SK-N-SH (cell line): ENCODE data around the gene AHRR. TPM values are rescaled to one million over a fixed set of nuclear protein-coding genes. Genes with fewer than 3 reads are reported as not detected.

ENCODE experiments used
- CTCF ChIA-PET: fragments of 300-600, 350-600 bp; formaldehyde crosslinking; extraction: SDS; loops from one replicate; lab custom pipeline; 2021; lab: Yijun Ruan, JAX
- POLR2A ChIA-PET: fragments of 350-600 bp; sonication (Branson Sonifier 250); formaldehyde crosslinking; extraction: SDS; loops from one replicate; lab custom pipeline; 2020; ENCODE audit warnings: antibody characterized with exemption, inconsistent platforms; lab: Yijun Ruan, JAX
- DNase-seq: peaks from one replicate; pipeline ENCODE4 v3.0.0; 2012
- H2AFZ ChIP-seq: fragments of 200-600 bp; sonication (generic); 2 replicates; pipeline ENCODE4 v1.8.1; 2016; ENCODE audit warnings: antibody characterized with exemption, mild to moderate bottlenecking, low read depth
- H3F3A ChIP-seq: fragments of 200-600 bp; sonication (generic); replicated peaks from 2 replicates; pipeline ENCODE3; 2016; ENCODE audit warnings: antibody characterized with exemption, mild to moderate bottlenecking; ENCODE audit not compliant: insufficient read depth
- H3K27ac ChIP-seq, 2 experiments: fragments of 200-500 bp in 1 of 2; fragments of 200-600 bp in 1 of 2; sonication (Bioruptor generic) in 1 of 2; sonication (generic), shearing (Covaris generic) in 1 of 2; 2 replicates each; pipeline versions ENCODE4 v1.5.1 to v1.6.1; 2014 to 2016; ENCODE audit warnings: low read depth in 2 of 2, inconsistent platforms in 1 of 2, low read length in 1 of 2, mild to moderate bottlenecking in 1 of 2, mixed read lengths in 1 of 2
- H3K27me3 ChIP-seq: fragments of 200-600 bp; sonication (generic), shearing (Covaris generic); 2 replicates; pipeline ENCODE4 v1.6.1; 2016; ENCODE audit warnings: mixed run types; ENCODE audit not compliant: insufficient read depth
- H3K36me3 ChIP-seq, 2 experiments: fragments of 200-500 bp in 1 of 2; fragments of 200-600 bp in 1 of 2; sonication (Bioruptor generic) in 1 of 2; sonication (generic) in 1 of 2; replicated peaks in 1 of 2; 2 replicates each; pipeline versions ENCODE3 to v1.5.1; 2014 to 2016; ENCODE audit warnings: low read length in 1 of 2, mild to moderate bottlenecking in 1 of 2; ENCODE audit not compliant: insufficient read depth in 2 of 2, control insufficient read depth in 1 of 2
- H3K4me1 ChIP-seq, 2 experiments: fragments of 200-500 bp in 1 of 2; fragments of 200-600 bp in 1 of 2; sonication (Bioruptor generic) in 1 of 2; sonication (generic), shearing (Covaris generic) in 1 of 2; 2 replicates each; pipeline versions ENCODE4 v1.5.1 to v1.6.1; 2014 to 2016; ENCODE audit warnings: low read depth in 1 of 2, low read length in 1 of 2, mixed run types in 1 of 2; ENCODE audit not compliant: insufficient read depth in 2 of 2, control insufficient read depth in 1 of 2
- H3K4me2 ChIP-seq: fragments of 200-600 bp; sonication (generic), shearing (Covaris generic); 2 replicates; pipeline ENCODE4 v1.6.1; 2017; ENCODE audit warnings: mixed run types
- H3K4me3 ChIP-seq, 2 experiments: fragments of 200-500 bp in 1 of 2; fragments of 200-600 bp in 1 of 2; sonication (Bioruptor generic) in 1 of 2; sonication (generic), shearing (Covaris generic) in 1 of 2; 2 replicates each; pipeline versions ENCODE4 v1.5.1 to v1.8.1; 2014 to 2016; ENCODE audit warnings: low read depth in 2 of 2, inconsistent platforms in 1 of 2, low read length in 1 of 2, mild to moderate bottlenecking in 1 of 2, mixed read lengths in 1 of 2, moderate library complexity in 1 of 2
- H3K79me2 ChIP-seq: fragments of 200-600 bp; sonication (generic); 2 replicates; pipeline ENCODE4 v1.8.1; 2017; ENCODE audit warnings: mild to moderate bottlenecking; ENCODE audit not compliant: insufficient read depth
- H3K9ac ChIP-seq: fragments of 200-600 bp; sonication (generic); 2 replicates; pipeline ENCODE4 v1.6.1; 2017; ENCODE audit warnings: mixed run types
- H3K9me2 ChIP-seq: fragments of 200-600 bp; sonication (generic); 2 replicates; pipeline ENCODE4 v1.6.1; 2017; ENCODE audit warnings: mixed run types
- H3K9me3 ChIP-seq: fragments of 200-600 bp; sonication (generic); 2 replicates; pipeline ENCODE4 v1.6.1; 2017; ENCODE audit warnings: mixed run types, mild to moderate bottlenecking, moderate library complexity
- H4K20me1 ChIP-seq: fragments of 200-600 bp; sonication (generic); 2 replicates; pipeline ENCODE4 v1.6.1; 2017; ENCODE audit warnings: mild to moderate bottlenecking, mixed run types; ENCODE audit not compliant: insufficient read depth
- ELF1 ChIP-seq: IDR thresholded peaks from 2 replicates; pipeline ENCODE4 v1.4.0; 2012
- EZH2phosphoT487 ChIP-seq: fragments of 200-600 bp; sonication (generic); IDR thresholded peaks from 2 replicates; pipeline ENCODE4 v1.6.1; 2017; ENCODE audit warnings: low read depth, mixed run types, mild to moderate bottlenecking, antibody characterized with exemption, moderate library complexity, borderline replicate concordance
- FOXM1 ChIP-seq: IDR thresholded peaks from 2 replicates; pipeline ENCODE4 v1.4.0; 2012; ENCODE audit warnings: low read depth, mild to moderate bottlenecking
- GATA2 ChIP-seq: sonication (generic); formaldehyde crosslinking; IDR thresholded peaks from 2 replicates; pipeline ENCODE4 v1.5.0; 2020; ENCODE audit warnings: mild to moderate bottlenecking, missing genetic modification reagents
- JUND ChIP-seq: IDR thresholded peaks from 2 replicates; pipeline ENCODE4 v1.4.0; 2012
- MAX ChIP-seq: IDR thresholded peaks from 2 replicates; pipeline ENCODE4 v1.4.0; 2012; ENCODE audit warnings: low read depth
- MXI1 ChIP-seq: IDR thresholded peaks from 2 replicates; pipeline ENCODE4 v1.6.1; 2012; ENCODE audit warnings: mild to moderate bottlenecking, low read depth, low read length, improper control_type of control experiment
- NFIC ChIP-seq: IDR thresholded peaks from 2 replicates; pipeline ENCODE4 v1.4.0; 2012; ENCODE audit warnings: borderline replicate concordance
- RCOR1 ChIP-seq: fragments of 150-350 bp; IDR thresholded peaks from 2 replicates; pipeline ENCODE4 v1.6.1; 2017; ENCODE audit warnings: antibody characterized with exemption, low read length
- RFX5 ChIP-seq: IDR thresholded peaks from 2 replicates; pipeline ENCODE4 v1.6.1; 2012; ENCODE audit warnings: mild to moderate bottlenecking, improper control_type of control experiment, low read length
- SMC3 ChIP-seq: IDR thresholded peaks from 2 replicates; pipeline ENCODE4 v1.6.1; 2012; ENCODE audit warnings: low read depth, low read length, improper control_type of control experiment
- USF2 ChIP-seq: fragments of 150-350 bp; IDR thresholded peaks from 2 replicates; pipeline ENCODE4 v1.6.1; 2017; ENCODE audit warnings: antibody characterized with exemption, low read length, low read depth, borderline replicate concordance
- YY1 ChIP-seq: IDR thresholded peaks from 2 replicates; pipeline ENCODE4 v1.4.0; 2012; ENCODE audit warnings: low read depth, mild to moderate bottlenecking
- WGBS: methylation state at CpG from one replicate; pipeline ENCODE4 v1.1.6; 2017; ENCODE audit warnings: low lambda C conversion rate; 5-methylcytosine and 5-hydroxymethylcytosine counted together
- polyA plus RNA-seq, 3 experiments: library from polyadenylated mRNA; depleted of rRNA; stranded (reverse); fragments of >200 nt; gene quantifications; 2 replicates each; pipeline ENCODE4 v1.2.3, GENCODE V29; 2012
- TF ChIP-seq, protein P1 (sequence below): IDR thresholded peaks from 2 replicates; pipeline ENCODE4 v1.4.0; 2012; ENCODE audit warnings: low read depth, borderline replicate concordance

AHRR gene
- polyA plus RNA-seq, 1 of the 3 experiments (the other 2 are of a cell fraction): 0.71 TPM

- POLR2A ChIA-PET: no interaction called here
- H3K27ac ChIP-seq: no peak overlapping the region
- H3K9me3 ChIP-seq: no peaks in the 10 kb centered on the region
- H3K4me3 ChIP-seq: no peak overlapping the region
- H3K36me3 ChIP-seq: no peaks in the 10 kb centered on the region
- H2AFZ ChIP-seq: no peak overlapping the region
- H3K9me2 ChIP-seq: no peaks in the 10 kb centered on the region
- CTCF ChIA-PET: no interaction called here
- H3K9ac ChIP-seq: no peak overlapping the region
- WGBS: 64% methylated on average over 1 of the region's 1 CpG
- no peak overlapping the region for H3K4me2 ChIP-seq
- H3F3A ChIP-seq: no peaks in the 10 kb centered on the region
- H3K79me2 ChIP-seq: no peaks in the 10 kb centered on the region
- TF ChIP-seq ELF1 (no peak), SMC3 (no peak), GATA2 (CRISPR knock-in tag) (no peak), RCOR1 (no peak), MAX (no peak), EZH2phosphoT487 (no peak), NFIC (no peak)
- DNase-seq: no peak
- no peaks in the 10 kb centered on the region for H3K27me3 ChIP-seq
- peaks cover 0 to 6% of the 10 kb centered on the region in 2 experiments; a peak in 1 of 4 replicates for H3K4me1 ChIP-seq
- H4K20me1 ChIP-seq: no peaks in the 10 kb centered on the region
These were observed 63.8 kb downstream of the AHRR start for GRCh38 chr5:385321-385720.

GRCh38 chr5:386432-387341, 65.2 kb downstream of the AHRR start:
- TF ChIP-seq FOXM1 (no peak), JUND (no peak), YY1 (no peak), RFX5 (no peak), USF2 (no peak), MXI1 (no peak), EZH2phosphoT487 (no peak)
- TF ChIP-seq, protein P1, sequence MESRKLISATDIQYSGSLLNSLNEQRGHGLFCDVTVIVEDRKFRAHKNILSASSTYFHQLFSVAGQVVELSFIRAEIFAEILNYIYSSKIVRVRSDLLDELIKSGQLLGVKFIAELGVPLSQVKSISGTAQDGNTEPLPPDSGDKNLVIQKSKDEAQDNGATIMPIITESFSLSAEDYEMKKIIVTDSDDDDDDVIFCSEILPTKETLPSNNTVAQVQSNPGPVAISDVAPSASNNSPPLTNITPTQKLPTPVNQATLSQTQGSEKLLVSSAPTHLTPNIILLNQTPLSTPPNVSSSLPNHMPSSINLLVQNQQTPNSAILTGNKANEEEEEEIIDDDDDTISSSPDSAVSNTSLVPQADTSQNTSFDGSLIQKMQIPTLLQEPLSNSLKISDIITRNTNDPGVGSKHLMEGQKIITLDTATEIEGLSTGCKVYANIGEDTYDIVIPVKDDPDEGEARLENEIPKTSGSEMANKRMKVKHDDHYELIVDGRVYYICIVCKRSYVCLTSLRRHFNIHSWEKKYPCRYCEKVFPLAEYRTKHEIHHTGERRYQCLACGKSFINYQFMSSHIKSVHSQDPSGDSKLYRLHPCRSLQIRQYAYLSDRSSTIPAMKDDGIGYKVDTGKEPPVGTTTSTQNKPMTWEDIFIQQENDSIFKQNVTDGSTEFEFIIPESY: no peak
- Histone ChIP-seq H3K4me3 (no peak overlapping the region), H3K36me3 (no peaks in the 10 kb centered on the region), H3K4me2 (no peak overlapping the region), H3F3A (no peaks in the 10 kb centered on the region), H3K9me2 (no peaks in the 10 kb centered on the region), H4K20me1 (no peaks in the 10 kb centered on the region), H2AFZ (no peak overlapping the region), H3K27me3 (no peaks in the 10 kb centered on the region), H3K9ac (no peak overlapping the region), H3K4me1 (peaks cover 0 to 6% of the 10 kb centered on the region in 2 experiments; a peak in 1 of 4 replicates), H3K9me3 (no peaks in the 10 kb centered on the region), H3K79me2 (no peaks in the 10 kb centered on the region), H3K27ac (no peak overlapping the region)
- WGBS: 38% methylated on average over 8 of the region's 18 CpGs
- POLR2A ChIA-PET: no interaction called here
- DNase-seq: no peak
- CTCF ChIA-PET: interaction anchor here (0.6 kb wide), 1 partner anchor 45 kb away, joined by 3 read pairs; no protein-coding TSS in a partner anchor
